Osteoblast (primary cell): ENCODE measurements around the gene TMPRSS4. TPM values are rescaled to one million over a fixed set of nuclear protein-coding genes. Genes with fewer than 3 reads are reported as not detected.

Experiments used
- DNase-seq: peaks from one replicate; pipeline ENCODE4 v3.0.0; 2011; ENCODE audit warnings: low spot score, mixed read lengths; ENCODE audit not compliant: insufficient read length; ENCODE audit errors: missing footprints
- H2AFZ ChIP-seq: 2 replicates; pipeline ENCODE4 v1.6.0; 2011; ENCODE audit warnings: mild to moderate bottlenecking, low read length
- H3K27ac ChIP-seq: 2 replicates; pipeline ENCODE4 v1.5.1; 2011; ENCODE audit warnings: mild to moderate bottlenecking, low read depth, low read length, moderate library complexity
- H3K27me3 ChIP-seq: 2 replicates; pipeline ENCODE4 v1.6.0; 2012; ENCODE audit warnings: mild to moderate bottlenecking, control low read depth, inconsistent platforms, low read length, moderate library complexity; ENCODE audit not compliant: insufficient read depth
- H3K36me3 ChIP-seq: 2 replicates; pipeline ENCODE4 v1.5.1; 2011; ENCODE audit warnings: mild to moderate bottlenecking, low read length, control low read depth, moderate library complexity; ENCODE audit not compliant: insufficient read depth
- H3K4me1 ChIP-seq: 2 replicates; pipeline ENCODE4 v1.5.1; 2011; ENCODE audit warnings: mild to moderate bottlenecking, low read length, control low read depth, moderate library complexity; ENCODE audit not compliant: insufficient read depth
- H3K4me2 ChIP-seq: 2 replicates; pipeline ENCODE4 v1.6.0; 2011; ENCODE audit warnings: mild to moderate bottlenecking, low read length; ENCODE audit not compliant: insufficient read depth
- H3K4me3 ChIP-seq: fragments of 200-600 bp; sonication (generic); 3 replicates; pipeline ENCODE4 v1.5.1; 2012; ENCODE audit warnings: mild to moderate bottlenecking, low read length, inconsistent platforms; ENCODE audit not compliant: insufficient read depth
- H3K79me2 ChIP-seq: 2 replicates; pipeline ENCODE4 v1.6.0; 2012; ENCODE audit warnings: mild to moderate bottlenecking, low read length, control low read depth, inconsistent platforms; ENCODE audit not compliant: insufficient read depth
- H3K9me3 ChIP-seq: 2 replicates; pipeline ENCODE4 v1.5.1; 2011; ENCODE audit warnings: low read depth, low read length, control low read depth
- H4K20me1 ChIP-seq: 2 replicates; pipeline ENCODE4 v1.6.0; 2012; ENCODE audit warnings: mild to moderate bottlenecking, low read length, control low read depth; ENCODE audit not compliant: insufficient read depth
- total RNA-seq: library from RNA; depleted of rRNA; stranded (reverse); fragments of >200 nt; gene quantifications from 2 replicates; pipeline ENCODE4 v1.2.3, GENCODE V29; 2012
- TF ChIP-seq, protein P1 (sequence below): IDR thresholded peaks from 2 replicates; pipeline ENCODE4 v1.5.1; 2011; ENCODE audit warnings: mild to moderate bottlenecking, low read depth, low read length, moderate library complexity; ENCODE audit errors: extremely low read depth

The TMPRSS4 gene
- total RNA-seq, 1 donor, result not detected

DNA sequence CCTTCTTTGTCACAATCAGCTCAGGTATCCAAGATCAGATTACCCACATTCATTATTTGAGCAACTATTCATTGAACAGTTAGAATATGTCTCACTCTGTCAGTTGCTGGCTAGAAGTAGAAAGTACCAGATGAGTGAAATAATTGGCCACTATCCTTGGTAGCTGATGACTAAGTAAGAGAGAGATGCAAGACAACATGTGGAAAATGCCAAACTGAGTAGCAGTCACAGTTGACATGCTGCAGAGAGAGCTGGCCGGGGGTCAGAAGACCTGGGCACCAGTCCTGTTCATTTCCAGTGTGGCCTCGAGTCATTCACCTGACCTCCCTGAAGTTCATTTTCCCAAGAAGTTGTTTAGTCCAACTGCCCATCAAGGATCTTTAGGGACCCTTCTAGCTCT, 32.4 kb downstream of the TMPRSS4 start:
- Histone ChIP-seq H4K20me1 (no peaks in the 10 kb centered on the region), H3K9me3 (no peaks in the 10 kb centered on the region), H3K79me2 (no peaks in the 10 kb centered on the region), H3K4me1 (no peaks in the 10 kb centered on the region), H3K4me2 (no peak overlapping the region), H3K27ac (no peak overlapping the region), H3K36me3 (no peaks in the 10 kb centered on the region), H2AFZ (no peak overlapping the region), H3K27me3 (peaks cover 2% of the 10 kb centered on the region), H3K4me3 (no peak overlapping the region)
- TF ChIP-seq, protein P1, sequence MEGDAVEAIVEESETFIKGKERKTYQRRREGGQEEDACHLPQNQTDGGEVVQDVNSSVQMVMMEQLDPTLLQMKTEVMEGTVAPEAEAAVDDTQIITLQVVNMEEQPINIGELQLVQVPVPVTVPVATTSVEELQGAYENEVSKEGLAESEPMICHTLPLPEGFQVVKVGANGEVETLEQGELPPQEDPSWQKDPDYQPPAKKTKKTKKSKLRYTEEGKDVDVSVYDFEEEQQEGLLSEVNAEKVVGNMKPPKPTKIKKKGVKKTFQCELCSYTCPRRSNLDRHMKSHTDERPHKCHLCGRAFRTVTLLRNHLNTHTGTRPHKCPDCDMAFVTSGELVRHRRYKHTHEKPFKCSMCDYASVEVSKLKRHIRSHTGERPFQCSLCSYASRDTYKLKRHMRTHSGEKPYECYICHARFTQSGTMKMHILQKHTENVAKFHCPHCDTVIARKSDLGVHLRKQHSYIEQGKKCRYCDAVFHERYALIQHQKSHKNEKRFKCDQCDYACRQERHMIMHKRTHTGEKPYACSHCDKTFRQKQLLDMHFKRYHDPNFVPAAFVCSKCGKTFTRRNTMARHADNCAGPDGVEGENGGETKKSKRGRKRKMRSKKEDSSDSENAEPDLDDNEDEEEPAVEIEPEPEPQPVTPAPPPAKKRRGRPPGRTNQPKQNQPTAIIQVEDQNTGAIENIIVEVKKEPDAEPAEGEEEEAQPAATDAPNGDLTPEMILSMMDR, result no peak
- DNase-seq, result no peak

DNA sequence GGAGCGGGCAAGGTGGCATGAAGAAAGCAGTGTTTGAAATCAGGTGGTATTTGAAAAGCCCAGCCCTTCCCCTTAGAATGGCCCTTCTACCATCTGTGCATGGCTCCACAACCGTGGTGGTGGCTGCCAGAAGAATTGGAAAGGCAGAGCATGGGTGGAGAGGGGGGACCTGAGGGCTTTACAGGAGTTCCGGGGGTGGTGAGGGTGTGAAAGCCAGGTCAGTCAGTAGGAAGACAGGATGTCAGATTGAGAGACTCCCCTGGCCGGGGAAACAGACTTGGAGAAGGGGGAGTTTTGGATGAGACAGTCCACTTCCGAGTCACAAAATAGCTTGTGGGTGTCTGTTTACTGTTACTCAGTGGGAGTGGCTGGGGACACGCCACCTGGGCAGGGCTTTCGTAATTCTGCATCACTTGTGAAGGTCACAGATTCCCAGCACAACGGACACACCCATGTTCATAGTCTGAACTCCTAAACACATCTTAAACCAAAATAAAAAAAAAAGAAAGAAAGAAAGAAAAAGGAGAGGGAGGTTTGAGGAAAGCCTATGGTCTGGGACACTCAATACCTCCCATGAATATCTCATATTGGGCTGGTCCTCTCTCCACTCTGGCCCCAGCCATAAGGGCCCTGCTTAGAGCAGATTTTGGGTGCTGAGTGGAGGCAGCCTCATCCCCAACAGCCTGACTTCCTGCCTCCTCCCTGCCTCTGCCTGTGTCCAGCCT, 34.3 kb downstream of the TMPRSS4 start:
- Histone ChIP-seq H3K4me1 (no peaks in the 10 kb centered on the region), H2AFZ (no peak overlapping the region), H3K9me3 (no peaks in the 10 kb centered on the region), H3K36me3 (no peaks in the 10 kb centered on the region), H3K27me3 (peaks cover 2% of the 10 kb centered on the region), H3K4me2 (no peak overlapping the region), H3K27ac (no peak overlapping the region), H3K79me2 (no peaks in the 10 kb centered on the region), H3K4me3 (no peak overlapping the region), H4K20me1 (no peaks in the 10 kb centered on the region)
- no peak for DNase-seq
- TF ChIP-seq, protein P1, result no peak

DNA sequence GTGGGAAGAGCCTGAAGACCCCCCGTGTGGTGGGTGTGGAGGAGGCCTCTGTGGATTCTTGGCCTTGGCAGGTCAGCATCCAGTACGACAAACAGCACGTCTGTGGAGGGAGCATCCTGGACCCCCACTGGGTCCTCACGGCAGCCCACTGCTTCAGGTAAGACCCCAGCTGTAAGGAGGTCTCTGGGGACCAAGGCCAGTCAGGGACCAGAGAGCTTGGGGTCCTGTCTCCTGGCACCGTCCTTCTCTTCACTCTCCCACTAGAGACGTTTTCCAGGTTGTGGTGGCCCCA, 34.8 kb downstream of the TMPRSS4 start:
- H3K36me3 ChIP-seq, result no peaks in the 10 kb centered on the region
- peaks cover 2% of the 10 kb centered on the region for H3K27me3 ChIP-seq
- no peaks in the 10 kb centered on the region for H3K9me3 ChIP-seq
- no peak for DNase-seq
- H3K4me1 ChIP-seq, result no peaks in the 10 kb centered on the region
- TF ChIP-seq, protein P1, result no peak
- H3K79me2 ChIP-seq, result no peaks in the 10 kb centered on the region
- H3K27ac ChIP-seq, result no peak overlapping the region
- H3K4me2 ChIP-seq, result no peak overlapping the region
- no peak overlapping the region for H3K4me3 ChIP-seq
- H4K20me1 ChIP-seq, result no peaks in the 10 kb centered on the region
- no peak overlapping the region for H2AFZ ChIP-seq

DNA sequence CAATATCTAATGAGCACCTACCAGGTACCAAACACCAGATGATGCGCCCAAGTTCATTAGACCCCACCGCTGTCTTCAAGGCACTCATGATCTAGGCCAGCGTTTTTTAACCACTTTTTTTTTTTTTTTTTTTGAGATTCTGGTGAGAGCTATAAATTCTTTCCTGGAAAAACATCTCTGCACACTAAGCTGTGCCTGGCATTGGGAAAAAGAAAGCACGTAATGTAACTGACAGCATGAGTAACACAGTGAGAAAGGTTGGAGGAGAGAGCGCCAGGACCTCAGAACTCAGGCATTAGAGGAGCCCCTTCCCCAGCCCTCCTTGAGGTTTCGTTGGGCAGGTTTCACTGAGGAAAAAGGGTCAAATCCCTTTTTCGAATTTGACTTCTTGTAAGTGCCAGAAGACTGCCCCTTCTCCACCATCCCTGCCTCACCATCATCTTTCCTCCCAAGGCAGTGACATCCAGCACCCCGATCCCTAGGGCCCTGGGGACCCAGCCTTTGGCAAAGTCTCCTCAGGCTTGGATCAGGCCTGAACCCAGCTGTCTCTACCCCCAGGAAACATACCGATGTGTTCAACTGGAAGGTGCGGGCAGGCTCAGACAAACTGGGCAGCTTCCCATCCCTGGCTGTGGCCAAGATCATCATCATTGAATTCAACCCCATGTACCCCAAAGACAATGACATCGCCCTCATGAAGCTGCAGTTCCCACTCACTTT, 36.0 kb downstream of the TMPRSS4 start:
- no peak overlapping the region for H3K4me2 ChIP-seq
- H3K9me3 ChIP-seq, result no peaks in the 10 kb centered on the region
- no peak overlapping the region for H2AFZ ChIP-seq
- no peak overlapping the region for H3K27ac ChIP-seq
- H3K27me3 ChIP-seq, result peaks cover 2% of the 10 kb centered on the region
- H3K79me2 ChIP-seq, result no peaks in the 10 kb centered on the region
- no peaks in the 10 kb centered on the region for H3K36me3 ChIP-seq
- no peak overlapping the region for H3K4me3 ChIP-seq
- DNase-seq, result no peak
- TF ChIP-seq, protein P1, result no peak
- no peaks in the 10 kb centered on the region for H4K20me1 ChIP-seq
- no peaks in the 10 kb centered on the region for H3K4me1 ChIP-seq
